IPS-11a (cell line): Measurements from ENCODE around the gene GOLGA1.
"Not testable (repeated sequence)": the region's sequence is repeated elsewhere in the genome, so short reads cannot be mapped to it uniquely, and the experiment has no call there.

Experiments
- H3K4me3 ChIP-seq: one replicate; pipeline ENCODE4 v1.5.1; 2013; ENCODE audit warnings: low read depth, low read length, control low read depth

Gene GOLGA1

GRCh38 chr9:124859803-124860581 is 80.9 kb downstream of the GOLGA1 start:
- H3K4me3 ChIP-seq, result peak overlapping the region; percentile 97

DNA sequence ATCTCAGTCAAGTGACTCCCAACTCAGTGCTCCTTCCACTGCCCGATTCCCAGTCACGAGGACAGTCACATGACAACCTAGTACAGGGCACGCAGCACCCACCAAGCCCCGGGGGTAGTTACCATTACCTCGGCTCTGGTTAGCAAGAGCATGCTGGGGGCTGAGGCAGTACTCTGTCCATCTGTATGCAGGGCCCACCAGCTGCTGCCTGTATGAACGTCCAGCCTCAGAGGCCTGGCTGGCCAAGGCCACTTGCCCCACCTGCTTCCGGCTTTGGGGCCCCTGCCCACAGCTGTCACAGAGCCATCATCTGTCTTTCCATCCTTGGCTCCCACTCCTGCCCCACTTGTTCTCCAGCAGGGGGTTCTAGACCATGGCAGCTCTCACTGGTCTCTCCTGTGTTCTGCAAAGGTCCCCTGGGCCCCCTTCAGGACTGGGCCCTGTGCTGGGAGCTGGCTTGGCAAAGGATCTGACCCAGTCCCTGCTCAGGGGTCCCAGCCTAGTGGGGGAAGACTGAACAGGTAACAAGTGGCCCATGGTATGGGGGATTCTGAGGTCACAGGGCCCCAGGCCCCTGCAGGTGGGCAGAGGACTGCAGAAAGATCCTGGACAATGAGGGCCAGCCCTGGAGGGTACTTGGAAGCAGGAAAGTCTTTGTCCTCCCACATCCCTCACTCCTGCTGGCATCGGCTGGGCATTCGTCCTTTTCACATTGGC is 82.4 kb downstream of the GOLGA1 start:
- no peak overlapping the region for H3K4me3 ChIP-seq

- H3K4me3 ChIP-seq, result no peak overlapping the region
These were observed 83.2 kb downstream of the GOLGA1 start for GRCh38 chr9:124857533-124858162.

DNA sequence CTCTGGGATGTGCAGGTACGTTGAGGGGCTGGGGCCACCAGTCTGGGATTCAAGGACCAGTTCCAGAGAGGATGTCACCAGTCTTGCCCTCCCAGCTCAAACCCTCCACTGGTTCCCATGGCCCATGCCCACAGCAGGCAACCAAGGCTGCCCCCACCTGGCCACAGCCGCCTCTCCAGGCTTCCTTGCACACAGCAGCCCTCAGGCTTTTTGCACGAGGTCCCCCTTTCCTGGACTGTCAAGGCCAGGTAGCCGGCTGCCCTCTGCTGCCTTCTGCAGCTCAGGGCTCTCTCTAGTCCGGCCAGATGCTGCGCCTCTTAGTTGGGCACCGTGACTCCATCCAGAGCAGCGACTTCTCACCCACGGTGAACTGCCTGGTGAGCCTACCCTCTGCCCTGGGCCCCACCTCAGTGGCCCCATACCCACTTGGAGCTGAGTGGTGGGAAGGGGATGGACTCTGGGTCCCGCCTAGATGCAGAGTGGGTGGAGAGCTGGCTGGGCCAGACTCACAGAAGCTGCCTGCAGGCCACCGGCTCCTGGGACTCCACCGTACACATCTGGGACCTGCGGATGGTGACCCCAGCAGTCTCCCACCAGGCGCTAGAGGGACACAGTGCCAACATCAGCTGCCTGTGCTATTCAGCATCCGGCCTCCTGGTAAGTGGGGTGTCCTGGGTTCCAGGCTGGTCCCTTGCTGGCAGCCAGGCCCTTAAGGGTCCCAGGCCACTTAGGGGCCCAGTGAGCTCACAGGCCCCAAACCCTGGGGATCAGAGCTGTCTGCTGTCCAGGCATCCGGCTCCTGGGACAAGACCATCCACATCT is 84.7 kb downstream of the GOLGA1 start:
- no peak overlapping the region for H3K4me3 ChIP-seq

DNA sequence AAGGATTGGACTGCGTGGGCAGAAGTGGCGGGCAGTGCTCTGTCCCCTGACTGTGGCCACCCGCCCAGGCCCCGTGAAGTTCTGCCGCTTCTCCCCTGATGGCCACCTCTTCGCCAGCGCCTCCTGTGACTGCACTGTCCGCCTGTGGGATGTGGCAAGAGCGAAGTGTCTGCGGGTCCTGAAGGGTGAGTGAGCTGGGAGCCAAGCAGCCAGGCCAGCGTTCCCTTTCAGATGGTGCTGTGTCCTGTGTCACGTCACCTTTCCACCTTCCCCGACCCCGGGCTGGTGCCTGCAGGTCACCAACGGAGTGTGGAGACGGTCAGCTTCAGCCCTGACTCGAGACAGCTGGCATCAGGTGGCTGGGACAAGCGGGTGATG is 85.3 kb downstream of the GOLGA1 start:
- no peak overlapping the region for H3K4me3 ChIP-seq

GRCh38 chr9:124854822-124855221 is 86.1 kb downstream of the GOLGA1 start:
- no peak overlapping the region for H3K4me3 ChIP-seq

GRCh38 chr9:124854161-124854560 is 86.7 kb downstream of the GOLGA1 start:
- no peak overlapping the region for H3K4me3 ChIP-seq

GRCh38 chr9:124853605-124854143 is 87.2 kb downstream of the GOLGA1 start:
- H3K4me3 ChIP-seq, result peak overlapping the region; percentile 27

DNA sequence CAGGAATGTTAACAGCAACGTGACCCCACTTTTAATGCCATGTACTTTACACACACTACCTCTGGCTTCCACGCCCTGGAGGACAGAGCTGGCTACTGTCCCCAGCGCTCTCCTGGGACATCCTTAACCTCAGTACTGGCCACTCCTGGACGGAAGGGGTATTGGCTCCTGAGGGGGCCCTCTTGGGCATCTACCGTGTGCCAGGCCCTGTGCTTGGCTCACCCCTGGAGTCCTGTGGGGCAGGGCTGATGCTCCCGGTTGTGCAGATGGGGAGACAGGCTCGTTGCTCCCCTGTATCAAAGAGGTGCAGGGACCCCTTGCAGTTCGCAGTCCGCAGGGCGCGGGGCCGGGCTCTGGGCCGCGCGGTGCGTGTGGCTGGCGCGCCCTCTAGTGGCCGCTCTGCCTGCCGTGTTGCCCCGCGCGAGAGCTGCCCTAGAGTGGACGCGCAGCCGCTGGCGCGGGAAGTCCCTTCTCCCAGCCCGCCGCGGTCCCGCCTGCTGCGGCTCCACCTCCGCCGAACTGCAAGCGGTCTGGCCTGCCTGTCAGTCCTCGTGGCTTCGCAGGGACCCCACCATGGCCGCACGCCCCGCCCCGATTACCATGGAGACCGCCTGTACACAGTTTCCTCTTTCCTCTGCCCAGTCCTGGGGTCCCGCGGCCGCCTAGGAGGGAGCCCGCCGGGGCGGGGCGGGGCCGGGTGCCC is 87.9 kb downstream of the GOLGA1 start, which contains the start of gene WDR38:
Gene WDR38 (plus strand): TSS at position 632 of the 703 bp plus-strand sequence. CDS start 72 bp downstream, outside the sequence.
- H3K4me3 ChIP-seq, result peak within 1 kb of the TSS; percentile 27

GRCh38 chr9:124852121-124852828 is 88.6 kb downstream of the GOLGA1 start:
- H3K4me3 ChIP-seq, result no peak overlapping the region

DNA sequence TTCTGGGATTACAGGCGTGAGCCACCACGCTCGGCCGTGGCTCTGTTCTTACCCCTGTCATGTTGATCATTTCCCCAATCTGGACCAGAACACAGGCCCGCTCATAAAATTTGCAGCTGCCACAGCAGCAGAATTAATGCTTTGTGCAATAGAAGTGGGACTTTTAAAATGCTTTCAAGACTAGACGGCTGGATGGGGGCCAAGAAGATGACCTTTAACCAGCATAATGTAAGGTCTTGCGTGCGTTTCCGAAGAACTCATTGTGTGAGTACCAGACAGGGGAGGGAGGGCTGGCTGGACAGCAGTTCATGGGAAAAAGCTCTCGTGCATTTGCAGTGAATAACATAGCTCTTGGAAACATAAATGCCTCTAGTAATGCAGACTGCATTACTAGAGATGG is 91.1 kb downstream of the GOLGA1 start:
- no peak overlapping the region for H3K4me3 ChIP-seq

- no peak overlapping the region for H3K4me3 ChIP-seq
These were observed 93.9 kb downstream of the GOLGA1 start for GRCh38 chr9:124846969-124847368.

DNA sequence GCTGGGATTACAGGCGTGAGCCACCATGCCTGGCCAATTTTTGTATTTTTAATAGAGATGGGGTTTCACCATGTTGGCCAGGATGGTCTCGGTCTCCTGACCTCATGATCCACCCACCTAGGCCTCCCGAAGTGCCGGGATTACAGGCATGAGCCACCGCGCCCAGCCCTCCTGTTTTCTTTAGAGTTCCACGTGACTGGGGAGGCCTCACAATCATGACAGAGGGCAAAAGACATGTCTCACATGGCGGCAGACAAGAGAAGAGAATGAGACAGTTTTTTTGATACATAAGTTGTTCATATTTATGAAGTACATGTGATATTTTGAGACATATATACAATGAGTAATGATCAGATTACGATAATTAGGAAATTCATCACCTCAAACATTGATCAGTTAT is 94.4 kb downstream of the GOLGA1 start:
- not testable (repeated sequence) for H3K4me3 ChIP-seq

DNA sequence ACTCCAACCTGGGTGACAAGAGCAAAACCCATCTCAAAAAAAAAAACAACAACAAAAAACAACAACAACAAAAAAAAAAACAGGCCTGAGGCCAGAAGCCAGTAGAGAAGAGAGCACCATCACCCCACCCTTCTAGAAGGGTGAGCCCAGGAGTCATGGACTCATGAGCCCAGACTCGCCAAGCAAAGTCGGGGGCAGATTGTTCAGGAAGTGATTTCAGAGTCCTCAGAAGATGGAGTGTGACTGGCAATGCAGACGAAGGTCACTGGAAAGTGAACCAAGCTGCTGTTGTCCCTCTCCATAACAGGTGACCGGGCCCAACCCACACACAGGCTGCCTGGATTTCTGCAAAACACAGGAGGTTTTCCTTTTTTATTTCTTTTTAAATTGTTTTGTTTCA is 96.6 kb downstream of the GOLGA1 start:
- no peak overlapping the region for H3K4me3 ChIP-seq

GRCh38 chr9:124843456-124844034 is 97.3 kb downstream of the GOLGA1 start:
- no peak overlapping the region for H3K4me3 ChIP-seq

DNA sequence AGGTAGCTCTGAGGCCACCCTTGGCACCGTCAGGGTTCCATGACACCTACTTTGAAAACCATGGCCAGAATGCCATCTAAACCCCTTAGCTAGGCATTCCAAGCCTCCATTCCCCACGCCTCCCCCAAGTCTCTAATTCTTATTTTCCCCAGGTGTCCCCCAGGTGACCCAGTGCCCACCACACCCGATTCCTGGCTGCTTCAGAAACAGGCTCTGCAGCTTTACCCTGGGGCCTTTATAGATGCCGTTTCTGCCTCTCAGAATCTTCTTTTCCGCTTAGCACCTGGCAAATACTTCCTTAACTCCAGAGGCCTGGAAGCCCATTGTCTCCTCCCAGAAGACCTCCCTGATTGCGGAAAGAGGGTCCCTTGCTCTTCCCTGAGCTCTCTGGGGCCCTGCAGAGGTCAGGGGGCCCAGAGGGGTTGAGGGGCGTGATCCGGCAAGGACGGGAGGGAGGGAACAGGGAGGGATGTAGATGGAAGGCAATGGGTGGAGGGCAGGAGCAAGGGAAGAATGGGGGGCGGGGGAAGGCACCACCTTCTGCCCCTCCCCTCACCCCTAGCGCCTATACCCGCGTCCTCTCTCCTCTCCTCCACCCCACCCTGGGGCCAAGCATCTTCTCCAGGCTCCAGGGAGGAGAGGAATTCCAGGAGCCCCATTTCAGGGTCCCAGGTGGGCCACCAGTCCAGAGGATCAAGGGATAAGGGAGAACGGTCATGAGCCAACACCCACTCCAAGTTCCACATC is 99.6 kb downstream of the GOLGA1 start:
- H3K4me3 ChIP-seq, result no peak overlapping the region

DNA sequence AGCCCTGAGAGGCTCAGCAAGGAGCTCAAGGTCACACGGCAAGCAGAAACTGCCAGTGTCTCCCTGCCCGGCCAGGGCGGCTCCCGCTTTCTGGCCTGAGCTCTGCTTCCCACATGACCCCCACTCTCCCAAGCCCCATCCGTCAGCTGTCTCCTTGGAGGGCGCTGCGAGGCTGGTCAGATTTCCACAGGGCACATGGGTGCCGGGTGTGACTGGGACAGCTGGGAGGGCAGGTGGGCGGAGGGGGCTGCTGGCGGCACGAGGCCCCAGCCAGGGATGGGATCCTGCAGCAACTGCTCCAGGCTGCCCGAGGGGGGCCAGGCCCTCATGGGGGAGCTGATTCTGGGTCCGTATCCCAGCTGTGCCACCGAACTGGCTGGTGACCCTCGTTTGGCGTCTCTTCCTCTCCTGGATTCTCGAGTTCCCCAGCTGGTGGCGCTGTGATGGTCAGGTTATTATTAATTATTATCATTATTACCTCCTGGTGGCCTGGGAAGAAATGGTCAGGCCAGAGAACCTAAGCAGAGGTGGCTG is 100.5 kb downstream of the GOLGA1 start:
- no peak overlapping the region for H3K4me3 ChIP-seq

DNA sequence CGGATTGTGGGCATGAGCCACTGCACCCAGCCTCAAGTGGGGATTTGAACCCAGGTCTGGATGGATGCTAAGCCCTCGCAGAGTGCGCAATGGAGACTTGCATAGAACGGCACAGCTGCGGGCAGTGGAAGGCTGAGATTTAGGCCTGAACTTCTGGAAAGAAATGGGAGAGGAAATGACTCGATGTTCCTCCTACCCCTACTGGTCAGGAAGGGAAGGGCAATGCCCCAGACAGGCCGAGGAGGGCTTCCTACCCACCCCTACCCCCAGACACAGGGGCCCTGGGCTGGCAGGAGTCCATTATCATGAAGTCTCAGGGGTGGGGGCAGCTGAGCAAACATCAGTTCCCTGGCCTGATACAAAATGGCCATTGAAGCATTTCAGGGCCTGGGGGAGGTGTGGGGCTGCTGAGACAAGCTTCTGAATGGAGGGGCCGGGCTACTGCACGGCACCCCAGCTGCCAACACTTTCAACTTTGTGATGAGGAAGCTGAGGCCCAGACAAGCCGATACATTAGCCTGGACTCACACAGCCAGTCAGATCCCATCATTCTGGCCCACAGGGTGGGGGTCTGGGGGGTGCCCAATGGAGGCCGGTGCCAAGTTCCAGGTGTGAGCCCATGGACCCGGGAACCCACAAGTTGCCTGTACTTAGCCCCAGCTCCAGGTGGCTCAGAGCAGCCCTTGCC is 101.1 kb downstream of the GOLGA1 start:
- no peak overlapping the region for H3K4me3 ChIP-seq
